GM13977 (cell line): ENCODE results near the gene RTN4RL1.

Experiments
- DNase-seq: peaks from one replicate; pipeline ENCODE4 v3.0.0; 2012; ENCODE audit warnings: low spot score
- in situ Hi-C: fragments of 300-500 bp; cut with MboI; formaldehyde crosslinking; loops from one replicate; pipeline ENCODE4 v1.12.0; 2022; ENCODE audit warnings: low sequenced_read_pairs, low pct_unique_long_range_greater_than_20kb, mixed read lengths, inconsistent platforms; ENCODE audit not compliant: unreplicated experiment
- TF ChIP-seq, protein P1 (sequence below): IDR thresholded peaks from 2 replicates; pipeline ENCODE4 v1.5.1; 2012; ENCODE audit warnings: mild to moderate bottlenecking, control low read depth; ENCODE audit not compliant: insufficient read depth; ENCODE audit errors: extremely low read depth, missing control alignments

RTN4RL1 gene, protein sequence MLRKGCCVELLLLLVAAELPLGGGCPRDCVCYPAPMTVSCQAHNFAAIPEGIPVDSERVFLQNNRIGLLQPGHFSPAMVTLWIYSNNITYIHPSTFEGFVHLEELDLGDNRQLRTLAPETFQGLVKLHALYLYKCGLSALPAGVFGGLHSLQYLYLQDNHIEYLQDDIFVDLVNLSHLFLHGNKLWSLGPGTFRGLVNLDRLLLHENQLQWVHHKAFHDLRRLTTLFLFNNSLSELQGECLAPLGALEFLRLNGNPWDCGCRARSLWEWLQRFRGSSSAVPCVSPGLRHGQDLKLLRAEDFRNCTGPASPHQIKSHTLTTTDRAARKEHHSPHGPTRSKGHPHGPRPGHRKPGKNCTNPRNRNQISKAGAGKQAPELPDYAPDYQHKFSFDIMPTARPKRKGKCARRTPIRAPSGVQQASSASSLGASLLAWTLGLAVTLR

DNA sequence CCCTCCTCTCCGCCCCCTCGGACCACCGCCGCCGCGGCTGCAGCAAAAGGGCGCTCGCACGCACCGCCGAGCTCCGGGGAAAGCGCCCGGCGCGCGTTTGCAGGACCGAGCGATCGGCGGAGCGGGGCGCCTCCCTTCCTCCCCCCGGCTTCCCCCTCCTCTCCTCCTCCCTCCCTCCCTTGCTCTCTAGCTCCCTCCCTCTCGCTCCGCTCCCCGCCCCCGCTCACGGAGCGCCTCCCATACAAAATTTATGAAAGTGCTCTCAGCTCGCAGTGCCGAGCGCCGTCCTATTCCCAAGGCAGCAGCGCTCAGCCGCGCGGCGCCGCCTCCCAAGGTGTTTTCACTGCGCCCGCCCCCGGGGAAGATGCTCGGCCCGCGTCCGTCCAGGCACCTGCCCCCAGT lies at the start of gene RTN4RL1:
TSS of gene RTN4RL1 (minus strand) at position 115 of the 402 bp plus-strand sequence. CDS start 469 bp downstream, outside the sequence.
- peak; percentile 78 for DNase-seq
- TF ChIP-seq, protein P1, sequence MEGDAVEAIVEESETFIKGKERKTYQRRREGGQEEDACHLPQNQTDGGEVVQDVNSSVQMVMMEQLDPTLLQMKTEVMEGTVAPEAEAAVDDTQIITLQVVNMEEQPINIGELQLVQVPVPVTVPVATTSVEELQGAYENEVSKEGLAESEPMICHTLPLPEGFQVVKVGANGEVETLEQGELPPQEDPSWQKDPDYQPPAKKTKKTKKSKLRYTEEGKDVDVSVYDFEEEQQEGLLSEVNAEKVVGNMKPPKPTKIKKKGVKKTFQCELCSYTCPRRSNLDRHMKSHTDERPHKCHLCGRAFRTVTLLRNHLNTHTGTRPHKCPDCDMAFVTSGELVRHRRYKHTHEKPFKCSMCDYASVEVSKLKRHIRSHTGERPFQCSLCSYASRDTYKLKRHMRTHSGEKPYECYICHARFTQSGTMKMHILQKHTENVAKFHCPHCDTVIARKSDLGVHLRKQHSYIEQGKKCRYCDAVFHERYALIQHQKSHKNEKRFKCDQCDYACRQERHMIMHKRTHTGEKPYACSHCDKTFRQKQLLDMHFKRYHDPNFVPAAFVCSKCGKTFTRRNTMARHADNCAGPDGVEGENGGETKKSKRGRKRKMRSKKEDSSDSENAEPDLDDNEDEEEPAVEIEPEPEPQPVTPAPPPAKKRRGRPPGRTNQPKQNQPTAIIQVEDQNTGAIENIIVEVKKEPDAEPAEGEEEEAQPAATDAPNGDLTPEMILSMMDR, result no peak
- in situ Hi-C loops, result loop anchor here (25.0 kb wide), 1 partner anchor 313 kb away; the partner anchor contains the start of genes TLCD2 and WDR81

DNA sequence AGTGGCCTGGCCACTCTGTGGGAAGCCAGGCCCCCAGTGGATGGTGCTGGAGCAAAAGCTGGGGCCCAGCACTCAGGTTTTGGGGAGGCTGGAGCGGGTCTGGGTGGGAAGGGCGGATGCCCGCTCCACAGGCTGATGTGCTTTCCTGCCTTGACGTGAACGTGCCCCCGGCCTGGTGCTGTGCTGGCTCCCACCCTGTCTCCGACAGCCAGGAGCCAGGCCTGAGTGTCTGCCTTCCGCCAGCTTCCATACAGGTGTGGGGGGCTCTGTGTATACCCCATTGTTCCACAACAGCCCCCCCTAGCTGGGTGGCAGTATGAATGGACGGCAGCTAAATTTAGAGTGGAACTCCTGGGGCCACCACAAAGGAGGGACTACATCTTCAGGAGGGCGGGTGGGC lies 49.8 kb upstream of the RTN4RL1 start:
- in situ Hi-C loops, result no loop called here

DNA sequence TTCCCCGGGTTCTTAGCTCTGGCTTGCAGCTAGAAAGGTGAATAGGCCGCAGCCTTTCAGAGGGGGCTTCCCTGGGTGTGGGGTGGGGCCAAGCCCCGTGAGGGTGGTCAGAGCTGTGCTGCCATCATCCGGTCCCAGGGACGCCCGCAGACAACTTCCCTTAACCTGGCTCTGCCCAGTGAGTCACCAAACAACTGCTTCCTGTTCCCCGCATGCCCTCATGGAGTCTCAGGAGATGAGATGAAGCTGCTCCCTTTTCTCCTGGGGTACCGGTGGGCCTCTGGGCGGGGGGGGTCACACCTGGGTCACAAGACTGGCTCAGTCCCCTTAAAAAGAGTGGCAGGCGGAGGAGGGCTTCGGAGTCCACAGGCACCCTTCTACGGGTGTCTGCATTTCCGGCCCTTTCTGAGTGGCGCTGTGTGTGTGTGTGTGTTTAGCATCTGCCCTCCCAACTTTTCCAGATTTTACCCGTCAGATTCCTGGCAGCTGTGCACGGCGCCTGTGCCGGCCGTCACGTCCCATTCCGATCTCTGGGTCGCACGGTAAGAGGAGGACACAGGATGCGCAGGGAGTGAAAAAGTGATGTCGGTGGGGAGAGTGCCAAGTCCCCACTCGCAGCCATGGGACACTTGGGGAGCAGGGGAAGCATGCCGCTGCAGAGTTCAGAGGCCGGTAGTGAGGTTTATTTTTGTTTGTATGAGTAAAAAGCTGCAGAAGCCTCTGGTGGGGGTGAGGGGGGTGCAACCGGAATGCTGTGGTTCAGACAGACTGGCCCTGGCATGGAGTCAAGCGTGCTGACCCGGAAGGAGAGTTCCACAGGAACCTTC lies 46.5 kb upstream of the RTN4RL1 start:
- in situ Hi-C loops, result no loop called here
- no peak for DNase-seq

More for the DNA sequence above, 49.8 kb upstream of the RTN4RL1 start:
- TF ChIP-seq, protein P1, result peak; percentile 5
- no peak for DNase-seq

DNA sequence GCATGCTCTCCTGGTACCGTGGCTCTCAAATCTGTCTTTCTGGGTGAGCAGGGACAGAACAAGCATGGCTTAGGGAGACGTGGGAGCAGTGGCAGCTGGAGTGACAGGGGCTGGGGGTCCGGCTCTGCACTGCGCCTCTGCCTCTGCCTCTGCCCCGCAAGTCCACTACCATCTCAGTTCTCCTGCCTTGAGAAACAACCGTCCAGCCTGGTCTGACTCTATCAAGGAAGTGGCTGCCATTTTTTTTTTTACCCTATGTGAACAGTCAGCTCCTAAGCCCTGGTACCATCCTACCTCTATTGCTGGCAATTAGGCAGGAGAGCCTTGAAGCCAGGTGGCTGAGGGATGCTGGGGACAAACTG lies 45.9 kb upstream of the RTN4RL1 start:
- in situ Hi-C loops, result no loop called here
- no peak for DNase-seq
- TF ChIP-seq, protein P1, result no peak

More for the DNA sequence above, 46.5 kb upstream of the RTN4RL1 start:
- TF ChIP-seq, protein P1, result no peak

DNA sequence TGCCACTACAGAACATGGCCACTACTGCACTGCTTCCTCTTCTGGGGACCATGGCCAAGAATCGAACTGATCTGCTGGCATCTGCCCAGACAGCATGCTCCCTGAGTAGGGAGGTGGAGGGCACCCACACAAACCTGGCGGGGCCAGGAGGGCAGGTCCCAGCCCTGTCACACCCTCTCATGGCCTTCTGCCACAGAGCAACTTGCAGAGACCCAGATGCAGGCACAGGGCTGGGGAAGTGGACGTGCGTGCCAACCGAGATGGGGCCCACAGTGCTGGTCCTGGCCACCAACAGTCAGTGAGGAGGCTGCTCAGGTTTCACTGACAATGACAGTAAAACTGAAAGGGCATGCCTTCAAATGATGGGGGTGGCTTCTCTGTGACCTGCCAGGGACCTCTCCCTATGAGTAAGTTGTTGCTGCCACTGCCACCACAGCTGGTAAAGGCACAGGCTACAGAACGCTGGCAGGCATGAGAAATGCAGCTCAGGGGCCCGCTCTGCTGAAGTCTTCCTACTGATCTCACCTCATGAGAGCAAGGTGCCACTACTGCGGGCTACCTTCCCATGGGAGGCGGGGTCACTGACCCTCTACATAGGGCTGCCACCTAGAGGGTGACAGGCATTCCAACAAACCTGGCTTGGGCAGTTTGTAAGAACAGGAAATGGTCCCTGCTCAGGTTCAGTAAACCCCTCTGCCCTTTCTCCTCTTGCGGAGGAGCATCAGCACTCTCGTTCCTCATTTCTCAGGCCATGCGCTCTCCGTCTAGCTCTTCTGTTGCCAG lies 45.3 kb upstream of the RTN4RL1 start:
- in situ Hi-C loops, result no loop called here
- TF ChIP-seq, protein P1, result peak; percentile 22
- DNase-seq, result peak; percentile 81
